DMS79 (cell line): ENCODE results near the gene SLC12A2.

ENCODE experiments used
- DNase-seq: peaks from one replicate; lab custom pipeline; 2025; lab: John Stamatoyannopoulos, UW

Gene SLC12A2

DNA sequence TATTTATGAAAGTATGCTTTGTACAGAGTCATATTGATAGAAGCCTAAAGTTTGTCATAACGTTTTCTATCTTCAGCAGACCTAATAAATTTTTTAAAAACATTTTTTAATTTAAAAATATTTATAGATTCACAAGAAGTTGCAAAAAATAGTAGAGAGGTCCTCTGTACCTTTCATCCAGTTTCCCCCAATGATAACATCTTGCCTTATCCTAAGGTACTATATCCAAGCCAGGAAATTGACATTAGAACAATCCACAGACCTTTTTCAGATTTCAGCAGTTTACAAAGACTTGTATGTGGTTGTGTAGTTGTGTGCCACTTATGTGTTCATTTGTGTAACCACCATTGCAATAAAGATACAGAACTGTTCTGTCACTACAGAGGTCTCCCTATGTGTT, 88.5 kb downstream of the SLC12A2 start:
- DNase-seq = no peak

DNA sequence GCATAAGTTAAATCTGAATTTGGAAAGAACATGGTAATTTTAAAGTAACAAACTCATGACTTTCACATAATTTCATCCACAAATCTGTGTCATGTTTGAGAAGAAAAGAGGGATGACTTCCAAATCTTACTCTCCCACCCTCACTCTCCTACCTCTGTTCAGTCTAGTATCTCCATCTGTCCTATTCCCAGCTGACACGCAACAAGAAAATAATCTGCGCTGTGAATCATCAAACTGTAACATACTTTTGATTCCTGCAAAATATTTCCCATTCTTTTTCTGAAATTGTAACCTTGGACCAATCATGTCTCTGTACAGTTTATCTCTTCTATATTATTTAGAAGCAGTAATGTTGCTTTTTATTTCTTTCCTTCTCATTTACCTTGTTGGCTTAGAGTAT, 91.4 kb downstream of the SLC12A2 start:
- DNase-seq = no peak

DNA sequence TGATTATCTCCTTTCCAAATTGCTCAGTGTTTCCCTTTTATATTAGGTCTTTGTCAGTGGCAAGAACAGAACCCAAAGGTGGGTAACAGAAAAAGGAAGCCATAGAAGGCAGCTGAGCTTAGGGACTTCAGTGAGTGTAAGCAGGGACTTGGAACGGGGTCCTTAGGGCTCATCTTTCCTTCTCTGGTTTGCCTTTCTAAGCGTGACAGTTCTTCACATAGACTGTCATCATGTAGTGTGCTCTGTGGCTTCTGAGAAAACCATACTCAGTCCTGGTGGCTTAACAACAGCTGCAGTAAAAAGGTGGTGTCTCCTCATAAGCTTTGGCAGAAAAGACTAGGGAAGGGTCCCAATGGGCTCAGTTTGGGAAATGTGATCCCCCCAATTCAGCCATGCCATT, 108.8 kb downstream of the SLC12A2 start:
- no peak for DNase-seq

DNA sequence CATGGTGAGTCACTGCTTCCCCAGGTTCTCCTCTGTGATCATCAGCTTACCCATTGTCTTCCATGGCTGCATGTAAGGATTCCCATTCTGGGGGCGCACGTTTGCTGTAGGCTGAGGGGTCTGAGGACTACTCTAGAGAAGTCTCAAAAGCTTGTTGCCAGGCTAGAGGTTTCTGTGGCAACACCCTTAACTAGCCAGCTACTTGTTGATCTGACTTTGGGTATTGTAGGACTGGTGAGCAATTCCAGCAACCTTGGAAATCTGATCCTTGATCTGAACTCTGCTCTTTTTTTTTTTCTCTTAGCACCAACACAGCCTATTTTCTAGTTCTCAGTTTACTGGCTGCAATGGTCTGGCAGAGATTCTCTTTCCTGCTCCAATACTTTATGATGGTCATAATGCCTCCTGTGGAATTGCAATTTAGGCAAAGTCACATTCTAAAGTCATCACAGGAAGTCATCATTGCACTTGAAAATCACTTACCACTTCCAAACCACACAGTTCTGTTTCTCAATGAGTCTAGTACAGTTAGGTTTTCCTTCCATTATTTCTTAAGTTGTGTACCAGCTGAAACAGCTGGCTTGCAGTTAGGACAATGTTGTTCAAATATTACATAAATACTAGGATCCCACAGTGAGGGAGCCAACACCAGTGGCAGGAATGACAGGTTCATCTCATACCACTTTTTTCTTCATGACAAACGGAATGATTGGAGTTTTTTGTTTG, 110.3 kb downstream of the SLC12A2 start:
- DNase-seq = no peak

DNA sequence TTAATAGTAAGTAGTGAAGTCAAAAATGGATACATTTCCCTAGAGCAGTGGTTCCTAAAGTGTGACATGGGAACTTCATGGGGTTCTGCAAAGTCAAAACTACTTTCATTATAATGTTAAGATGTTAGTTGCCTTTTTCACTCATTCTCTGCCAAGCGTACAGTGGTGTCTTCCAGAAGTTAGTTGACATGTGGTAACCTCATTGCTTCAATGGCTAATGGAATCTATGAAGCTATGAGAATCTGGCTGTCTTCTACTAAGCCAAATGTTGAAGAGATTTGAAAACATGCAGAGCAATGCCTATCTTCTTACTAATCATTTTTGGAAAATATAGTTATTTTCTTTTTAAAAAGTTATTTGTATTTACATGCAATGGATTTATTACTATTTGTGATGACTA, 111.8 kb downstream of the SLC12A2 start:
- no peak for DNase-seq

DNA sequence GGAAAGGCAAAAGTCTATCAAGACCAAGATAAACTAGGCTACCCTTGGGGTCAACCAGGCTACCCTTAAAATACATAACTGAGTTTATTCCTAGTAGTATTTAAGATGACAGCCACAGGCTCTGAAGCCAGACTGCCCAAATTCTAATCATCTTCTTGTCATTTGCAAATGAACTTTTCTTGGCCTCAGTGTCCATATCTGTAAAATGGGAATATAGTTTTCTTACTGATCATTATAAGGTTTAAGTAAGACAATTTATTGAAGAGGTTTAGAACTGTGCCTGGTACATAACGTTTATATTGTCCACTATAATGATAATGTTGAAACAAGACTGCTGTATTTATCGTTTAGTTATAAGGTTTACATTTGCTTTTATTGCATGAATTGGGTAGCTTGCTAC, 112.5 kb downstream of the SLC12A2 start:
- DNase-seq = no peak

DNA sequence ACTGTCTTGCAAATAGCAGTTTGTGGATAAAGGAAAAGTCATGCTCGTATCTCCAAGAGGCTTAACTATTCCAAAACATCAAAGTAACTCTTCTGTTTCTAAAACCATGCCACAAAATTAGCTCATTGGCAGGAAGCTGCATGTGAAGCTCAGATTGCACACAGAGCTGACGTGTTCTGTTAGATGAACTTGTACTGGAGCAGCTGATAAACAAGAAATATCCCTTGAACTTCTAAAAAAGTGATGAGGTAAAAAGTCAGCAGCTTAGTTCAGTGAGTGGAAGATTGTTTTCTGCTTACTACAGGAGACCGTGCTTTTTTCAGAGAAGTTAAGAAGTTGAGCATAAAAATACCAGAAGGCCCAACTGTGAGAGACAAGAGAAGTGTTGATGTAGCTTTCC, 113.2 kb downstream of the SLC12A2 start:
- DNase-seq = no peak

DNA sequence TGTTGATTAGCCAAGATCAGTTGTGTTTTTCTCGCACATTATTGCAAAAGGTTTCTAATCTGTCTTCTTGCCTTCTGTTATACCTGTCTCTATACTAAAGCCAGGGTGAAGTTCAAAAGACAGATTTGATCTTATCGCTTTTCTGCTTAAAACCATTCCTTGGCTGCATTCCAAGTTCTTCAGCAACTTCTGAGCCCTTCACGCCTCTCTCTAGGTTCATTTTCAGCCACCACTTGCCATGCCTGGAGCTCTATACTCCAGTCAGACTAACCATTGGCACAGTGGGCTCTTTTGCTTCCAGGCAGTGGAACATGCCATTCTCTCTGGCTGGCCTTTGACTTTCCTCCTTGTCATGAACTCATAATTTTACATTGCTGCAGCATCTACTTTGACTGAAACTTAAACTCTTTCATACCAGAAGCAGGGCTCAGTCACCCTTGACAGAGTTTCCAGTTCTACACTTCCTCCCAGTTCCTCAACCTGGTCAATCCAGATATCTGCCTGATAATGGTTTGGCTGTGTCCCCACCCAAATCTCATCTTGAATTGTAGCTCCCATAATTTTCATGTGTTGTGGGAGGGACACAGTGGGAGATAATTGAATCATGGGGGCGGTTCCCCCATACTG, 114.4 kb downstream of the SLC12A2 start:
- DNase-seq = no peak

DNA sequence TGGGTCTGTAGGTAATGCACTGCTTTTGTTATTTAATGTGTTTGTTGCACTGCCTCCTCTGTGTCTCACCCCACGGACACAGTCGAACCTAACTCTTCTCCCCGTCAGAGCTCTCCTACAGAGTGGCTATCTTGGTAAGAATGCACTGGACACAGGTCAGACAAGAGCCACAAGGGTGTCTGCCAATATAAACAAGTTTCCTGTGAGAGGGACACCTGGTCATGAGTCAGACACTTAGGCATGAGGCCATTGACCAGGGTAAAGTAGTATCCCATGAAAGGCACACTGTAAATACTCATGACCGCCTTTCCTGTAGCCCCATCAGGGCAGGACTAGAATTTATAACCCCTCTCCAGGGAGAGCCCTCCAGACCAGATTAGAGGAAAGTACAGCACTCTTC, 115.5 kb downstream of the SLC12A2 start:
- DNase-seq = no peak

DNA sequence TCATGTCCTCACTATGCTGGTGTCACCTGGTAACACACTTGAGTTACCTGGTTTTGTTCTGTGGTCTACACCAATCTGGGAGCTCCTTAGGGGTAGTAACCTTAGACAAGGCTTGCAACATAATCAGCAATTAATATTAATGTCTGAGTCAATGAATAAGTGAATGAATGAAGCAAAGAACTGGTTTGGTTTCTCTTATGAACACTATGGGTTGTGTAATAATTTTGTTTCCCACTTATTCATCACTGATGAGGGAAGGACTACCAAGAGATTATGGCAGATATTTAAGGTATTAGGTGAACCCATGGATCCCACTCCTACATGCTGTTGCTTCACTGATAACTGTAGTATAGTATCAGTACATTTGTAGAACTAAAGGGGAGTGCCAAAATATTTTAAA, 116.0 kb downstream of the SLC12A2 start:
- DNase-seq = no peak

DNA sequence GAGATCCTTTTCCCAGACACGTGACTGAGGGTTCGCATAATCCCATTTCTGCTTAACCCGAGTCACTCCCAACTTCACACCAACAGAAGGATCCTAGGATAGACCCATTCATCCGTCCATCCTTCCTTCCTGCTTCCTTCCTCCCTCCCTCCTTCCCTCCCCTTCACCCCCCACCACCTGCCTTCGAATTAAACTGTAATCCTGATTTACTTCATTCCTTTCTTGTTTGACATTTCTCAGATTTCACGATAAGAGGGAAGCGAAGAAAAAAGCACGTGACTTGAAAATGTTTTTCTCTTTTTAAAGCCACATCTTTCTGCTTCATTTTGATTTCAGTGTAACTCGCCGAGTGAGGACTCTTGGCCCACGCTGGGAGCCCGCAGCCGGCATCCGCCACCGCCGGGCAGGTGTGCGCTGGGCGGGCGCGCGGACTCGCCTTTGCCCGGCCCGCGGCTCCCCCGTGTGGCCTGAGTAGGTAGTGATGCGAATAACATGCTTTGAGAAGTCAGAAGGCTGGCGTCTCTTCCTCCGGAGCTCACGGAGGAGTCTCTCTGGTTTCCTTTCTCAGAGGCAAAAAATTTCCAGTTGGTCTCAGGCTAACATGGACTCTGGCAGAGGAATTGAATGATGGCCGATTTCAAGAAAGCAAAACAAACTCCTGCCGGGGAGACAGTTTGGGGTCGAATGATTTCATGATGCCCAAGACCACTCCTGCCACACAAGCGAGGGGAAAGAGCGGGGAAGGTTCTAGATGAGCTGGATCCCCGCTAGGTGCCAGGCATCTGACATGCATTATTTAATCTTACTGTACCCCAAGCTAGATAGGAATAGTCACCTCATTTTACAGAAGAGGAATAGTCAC, 117.7 kb downstream of the SLC12A2 start:
- no peak for DNase-seq

DNA sequence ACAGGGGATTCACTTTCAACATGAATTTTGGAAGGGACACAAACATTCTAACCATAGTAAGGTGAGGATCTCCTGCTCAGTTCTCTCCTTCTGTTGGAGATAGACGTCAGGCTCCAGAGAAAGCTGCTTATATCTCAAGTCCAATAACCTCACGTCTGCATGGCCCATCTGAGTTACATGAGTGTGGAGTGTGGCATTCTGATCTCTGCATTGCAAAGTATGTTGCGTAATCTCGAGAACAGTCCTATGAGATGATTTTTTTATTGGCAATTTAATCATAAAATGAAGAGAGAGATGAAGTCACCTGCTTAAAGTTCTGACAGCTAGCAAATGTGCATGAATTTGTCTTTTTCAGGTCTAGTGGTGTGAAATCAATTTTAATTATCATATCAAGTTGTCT, 118.8 kb downstream of the SLC12A2 start:
- no peak for DNase-seq

DNA sequence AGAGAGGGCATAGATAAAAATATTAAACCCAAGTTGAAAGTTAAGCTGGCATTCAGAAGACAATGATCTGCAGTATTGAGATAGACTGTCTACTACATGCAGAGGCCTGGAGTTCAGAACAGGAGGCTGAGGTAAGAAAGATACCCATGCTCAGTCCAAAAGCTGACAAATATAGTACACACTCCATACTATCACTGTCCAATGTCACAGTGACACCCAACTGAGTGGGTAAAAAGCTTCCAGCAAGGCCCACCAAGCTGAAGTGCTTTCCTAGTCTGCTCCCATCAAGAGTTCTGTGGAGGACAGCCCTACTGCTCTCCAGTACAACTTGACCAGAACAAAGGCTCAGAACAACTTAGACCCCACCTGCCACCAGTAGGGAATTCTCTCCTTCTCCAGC, 124.9 kb downstream of the SLC12A2 start:
- no peak for DNase-seq

DNA sequence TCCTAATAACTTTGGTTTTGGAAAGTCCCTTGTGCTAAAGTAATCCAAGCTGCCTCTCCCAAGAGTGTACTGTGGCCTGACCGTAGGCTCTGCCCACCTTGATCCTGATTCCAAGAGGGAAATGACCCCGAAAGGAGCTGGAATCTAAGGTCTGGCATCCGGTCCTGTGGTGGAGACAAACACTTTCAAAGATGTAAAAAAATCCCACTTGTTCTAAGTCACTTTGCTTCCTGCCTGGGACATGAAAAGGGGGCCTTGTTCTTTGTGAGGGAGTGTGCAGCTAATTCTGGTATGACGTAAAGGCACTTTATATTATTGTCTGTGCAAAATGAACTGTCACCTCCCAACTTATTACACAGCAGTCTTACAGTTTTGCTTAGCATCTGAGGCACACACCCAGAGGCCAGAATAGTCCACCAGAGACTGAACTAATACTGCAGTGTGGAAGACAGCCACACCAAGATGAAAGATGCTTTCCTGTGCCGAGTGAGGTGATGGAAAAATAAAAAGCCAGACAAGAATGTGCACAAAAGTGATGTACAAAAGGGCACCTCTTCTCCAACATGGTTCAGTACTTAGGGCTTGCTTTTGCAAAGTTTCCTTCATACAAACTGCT, 128.7 kb downstream of the SLC12A2 start:
- DNase-seq = no peak

DNA sequence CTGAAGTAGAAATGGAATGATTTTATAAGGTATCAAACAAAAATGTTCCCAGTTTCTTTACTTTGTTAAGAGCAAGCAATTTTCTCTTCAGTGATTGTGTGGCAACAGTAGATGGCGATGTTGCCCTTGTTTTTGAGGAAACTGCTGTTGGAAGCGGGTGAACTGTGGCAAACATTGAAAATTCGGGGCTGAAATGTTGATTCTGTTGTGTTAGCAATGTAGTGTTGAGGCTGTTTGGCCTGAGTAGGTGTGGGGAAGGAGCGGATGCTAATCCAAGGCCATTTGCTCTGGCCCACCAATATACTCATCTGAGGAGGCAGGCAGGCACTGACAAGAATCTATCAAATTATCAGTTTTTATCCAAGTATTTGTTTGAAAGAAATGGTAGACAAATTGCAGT, 129.8 kb downstream of the SLC12A2 start:
- no peak for DNase-seq

DNA sequence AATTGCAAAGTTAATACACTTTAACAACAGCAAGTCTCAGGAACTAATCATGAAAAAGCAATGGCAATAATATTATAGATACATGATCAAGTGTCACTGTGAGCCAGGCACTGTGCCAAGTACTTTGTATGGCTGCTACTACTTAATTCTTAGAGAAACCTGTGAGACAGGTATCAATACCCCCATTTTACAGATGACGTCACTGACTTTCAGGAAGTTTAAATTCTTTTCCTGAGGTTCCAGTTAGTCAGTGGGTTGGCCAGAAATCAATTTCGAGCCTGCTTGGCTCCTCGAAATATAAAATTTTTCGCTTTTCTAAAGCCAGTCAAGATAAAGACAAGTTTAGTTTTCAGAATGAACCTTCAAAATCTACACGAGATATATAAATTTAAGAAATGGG, 130.3 kb downstream of the SLC12A2 start:
- no peak for DNase-seq

DNA sequence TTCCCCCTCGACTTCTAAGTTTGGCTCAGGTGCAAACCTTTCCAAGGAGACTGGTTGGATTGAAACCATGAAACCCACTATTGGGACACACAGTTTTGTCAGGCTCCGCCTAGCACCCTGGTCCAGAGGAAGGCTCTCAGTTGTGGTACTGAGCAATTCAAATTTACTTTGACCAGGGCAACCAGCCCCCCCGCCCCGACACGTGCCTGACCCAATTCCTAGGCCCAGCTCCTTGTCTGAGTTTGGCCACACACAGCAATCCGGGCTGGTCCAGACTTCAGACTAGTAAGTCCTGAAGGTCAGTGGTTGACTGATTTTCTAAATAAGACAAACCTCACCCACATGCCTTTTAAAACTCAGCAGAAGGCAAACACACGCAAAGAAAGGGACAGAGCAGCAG, 132.7 kb downstream of the SLC12A2 start:
- no peak for DNase-seq

DNA sequence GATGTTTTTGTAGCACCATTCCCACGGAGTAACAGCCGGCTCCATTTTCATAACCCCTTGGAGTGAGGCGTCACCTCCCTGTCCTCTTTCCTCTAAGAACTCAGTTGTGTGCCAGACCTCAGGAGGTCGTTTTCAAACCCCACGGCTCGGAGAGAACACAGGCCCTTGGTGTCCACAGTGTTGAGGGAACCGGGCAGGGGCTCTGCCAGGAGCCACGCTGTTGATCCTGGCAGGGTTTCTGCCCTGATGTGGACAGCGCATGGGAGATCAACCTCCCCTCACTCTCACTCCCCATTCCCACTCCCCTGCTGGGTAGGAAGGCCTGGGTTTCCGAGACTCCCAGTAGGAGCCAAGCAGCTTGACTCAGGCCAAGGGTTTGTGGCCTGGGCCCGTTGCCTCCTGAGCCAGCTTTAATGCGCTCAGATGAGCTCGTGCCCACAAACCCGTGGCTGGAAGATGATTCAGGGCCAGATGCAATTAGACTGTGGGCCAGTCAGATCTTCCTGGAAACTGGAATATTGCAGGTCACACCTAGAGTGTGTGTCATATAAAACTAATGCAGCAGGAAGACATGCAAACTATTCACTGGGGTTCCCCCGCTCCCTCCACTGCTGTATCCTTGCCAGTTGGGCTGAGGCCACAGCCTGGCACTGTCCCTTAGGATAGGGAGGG, 133.4 kb downstream of the SLC12A2 start:
- DNase-seq = no peak

DNA sequence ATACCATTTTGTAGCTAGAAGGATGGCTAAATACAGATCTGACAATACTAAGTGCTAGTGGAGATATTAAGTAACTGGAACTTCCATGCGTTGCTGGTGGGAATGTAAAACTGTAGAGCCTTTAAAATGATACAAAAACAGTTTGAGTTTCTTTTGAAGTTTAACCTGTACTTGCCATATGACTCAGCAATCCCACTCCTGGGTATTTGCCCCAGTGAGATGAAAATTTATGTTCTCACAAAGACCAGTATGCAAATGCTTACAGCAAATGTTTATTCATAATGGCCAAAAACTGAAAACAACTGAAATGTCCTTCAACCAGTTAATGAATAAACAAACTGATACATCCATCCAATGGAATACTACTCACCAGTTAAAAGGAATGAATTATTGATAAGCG, 137.3 kb downstream of the SLC12A2 start:
- DNase-seq = no peak

DNA sequence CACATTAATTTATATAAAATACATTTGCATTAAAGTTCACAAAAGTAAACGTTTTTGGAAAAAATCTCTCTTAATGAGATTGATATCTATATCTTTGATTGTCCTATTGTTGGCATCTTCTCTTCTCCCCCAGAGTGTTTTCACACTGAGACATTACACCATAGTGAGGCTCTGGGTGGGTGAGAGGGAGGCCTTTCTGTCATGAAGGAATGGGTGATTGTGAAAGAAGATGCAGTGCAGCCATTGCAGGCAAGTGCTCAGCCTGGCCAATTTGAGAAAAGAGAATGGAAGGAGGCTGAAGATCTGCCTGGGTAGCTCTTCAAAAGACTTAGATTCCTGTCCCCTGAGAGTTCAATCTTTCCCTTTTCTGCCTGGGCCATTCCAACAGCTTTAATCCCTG, 140.8 kb downstream of the SLC12A2 start:
- no peak for DNase-seq

DNA sequence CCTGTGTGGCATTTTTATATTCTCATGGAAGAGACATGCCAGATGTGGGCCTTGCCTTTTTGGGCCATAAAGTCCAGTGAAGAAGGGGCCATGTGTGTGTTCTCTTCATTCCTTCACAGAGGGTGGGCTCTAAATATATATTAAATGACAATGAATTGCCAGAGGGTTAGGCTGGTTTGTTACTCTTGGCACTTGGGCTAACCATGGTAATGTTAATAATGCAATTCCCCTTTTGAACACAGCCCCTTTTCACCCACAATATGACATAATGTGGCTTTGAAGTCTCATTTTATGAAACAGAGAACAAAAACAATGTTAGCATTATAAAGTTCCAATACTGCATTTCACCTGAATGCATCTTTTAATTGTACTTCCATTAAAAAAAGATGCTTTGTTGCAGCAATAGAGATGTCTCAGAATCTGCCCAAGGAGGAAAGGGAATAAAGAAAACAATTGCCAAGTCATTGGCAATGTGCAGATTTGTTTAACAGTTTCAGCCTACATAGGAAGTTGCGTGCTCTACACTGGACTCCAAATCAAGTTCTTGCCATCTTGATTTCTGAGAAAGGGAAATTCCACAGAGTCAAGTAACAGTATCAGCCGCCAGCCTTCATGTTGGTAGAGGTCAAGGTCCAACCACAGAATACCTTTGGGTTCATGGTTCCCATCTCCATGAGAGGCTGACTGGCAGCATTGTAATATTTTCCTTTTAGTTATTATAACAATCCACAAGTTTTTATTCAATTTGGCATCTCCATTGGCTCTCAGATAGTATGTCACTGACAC, 141.9 kb downstream of the SLC12A2 start:
- DNase-seq = no peak
